NCI-H526 treated with DMSO at 0.1 percent for 48 hours (cell line): ENCODE data around the gene RBM20.

Experiments
- DNase-seq: peaks from one replicate; lab custom pipeline; 2025; lab: John Stamatoyannopoulos, UW

Gene RBM20

DNA sequence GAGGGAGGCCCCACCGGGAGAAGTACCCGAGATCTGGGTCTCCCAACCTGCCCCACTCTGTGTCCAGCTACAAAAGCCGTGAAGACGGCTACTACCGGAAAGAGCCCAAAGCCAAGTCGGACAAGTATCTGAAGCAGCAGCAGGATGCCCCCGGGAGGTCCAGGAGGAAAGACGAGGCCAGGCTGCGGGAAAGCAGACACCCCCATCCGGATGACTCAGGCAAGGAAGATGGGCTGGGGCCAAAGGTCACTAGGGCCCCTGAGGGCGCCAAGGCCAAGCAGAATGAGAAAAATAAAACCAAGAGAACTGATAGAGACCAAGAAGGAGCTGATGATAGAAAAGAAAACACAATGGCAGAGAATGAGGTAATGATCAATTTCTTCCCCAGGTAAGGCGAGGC is 168.4 kb downstream of the RBM20 start:
- DNase-seq, result no peak

DNA sequence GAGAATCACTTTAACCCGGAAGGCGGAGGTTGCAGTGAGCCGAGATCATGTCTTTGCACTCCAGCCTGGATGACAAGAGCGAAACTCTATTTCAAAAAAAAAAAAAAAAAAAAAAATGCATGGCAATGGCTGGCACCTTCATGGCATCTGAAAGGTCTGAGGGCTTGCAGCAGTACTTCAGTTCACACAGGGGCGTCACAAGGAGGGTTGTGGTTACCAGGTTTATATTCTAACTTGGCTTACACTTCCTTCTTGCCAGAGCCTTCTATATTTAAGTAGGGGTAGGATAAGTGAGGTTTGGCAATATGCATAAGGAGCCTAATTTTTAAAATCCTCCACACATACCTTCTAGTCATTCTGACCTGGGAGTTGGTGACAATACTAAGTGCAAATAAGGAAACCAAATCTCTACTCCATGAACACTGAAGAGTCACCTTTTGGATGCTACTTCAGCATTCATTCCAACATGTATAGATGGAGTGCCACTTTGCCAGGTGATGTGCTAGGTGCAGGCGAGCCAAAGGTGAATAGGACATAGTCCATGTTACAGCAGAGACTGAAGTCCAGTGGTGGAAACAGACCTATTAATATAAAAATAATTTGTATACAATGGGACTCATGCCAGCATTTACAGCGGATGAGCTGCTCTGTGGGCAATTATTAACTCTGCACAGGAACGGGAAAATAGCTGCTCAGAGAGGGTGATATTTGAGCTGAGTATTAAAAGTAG is 169.8 kb downstream of the RBM20 start:
- DNase-seq, result no peak

GRCh38 chr10:110815354-110816004 is 171.3 kb downstream of the RBM20 start:
- DNase-seq, result no peak

DNA sequence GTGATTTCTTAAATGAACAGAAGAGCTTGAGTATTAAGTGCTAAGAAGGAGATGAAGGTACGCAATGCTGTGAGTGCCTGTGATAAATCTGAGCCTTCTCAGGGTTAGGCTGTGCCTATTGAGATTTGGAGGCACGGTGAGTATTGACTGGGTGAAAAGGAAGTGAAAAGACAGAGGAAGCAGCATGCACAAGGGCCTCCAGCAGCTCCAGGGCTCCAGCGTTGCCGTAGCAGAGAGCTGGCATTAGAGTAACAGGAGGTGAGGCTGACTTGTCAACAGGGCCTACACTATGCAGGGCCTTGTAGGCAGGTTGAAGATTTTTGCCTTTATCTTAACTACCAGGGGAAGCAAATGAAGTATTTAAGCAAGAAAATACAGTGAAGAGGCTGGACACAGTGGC is 173.5 kb downstream of the RBM20 start:
- no peak for DNase-seq

DNA sequence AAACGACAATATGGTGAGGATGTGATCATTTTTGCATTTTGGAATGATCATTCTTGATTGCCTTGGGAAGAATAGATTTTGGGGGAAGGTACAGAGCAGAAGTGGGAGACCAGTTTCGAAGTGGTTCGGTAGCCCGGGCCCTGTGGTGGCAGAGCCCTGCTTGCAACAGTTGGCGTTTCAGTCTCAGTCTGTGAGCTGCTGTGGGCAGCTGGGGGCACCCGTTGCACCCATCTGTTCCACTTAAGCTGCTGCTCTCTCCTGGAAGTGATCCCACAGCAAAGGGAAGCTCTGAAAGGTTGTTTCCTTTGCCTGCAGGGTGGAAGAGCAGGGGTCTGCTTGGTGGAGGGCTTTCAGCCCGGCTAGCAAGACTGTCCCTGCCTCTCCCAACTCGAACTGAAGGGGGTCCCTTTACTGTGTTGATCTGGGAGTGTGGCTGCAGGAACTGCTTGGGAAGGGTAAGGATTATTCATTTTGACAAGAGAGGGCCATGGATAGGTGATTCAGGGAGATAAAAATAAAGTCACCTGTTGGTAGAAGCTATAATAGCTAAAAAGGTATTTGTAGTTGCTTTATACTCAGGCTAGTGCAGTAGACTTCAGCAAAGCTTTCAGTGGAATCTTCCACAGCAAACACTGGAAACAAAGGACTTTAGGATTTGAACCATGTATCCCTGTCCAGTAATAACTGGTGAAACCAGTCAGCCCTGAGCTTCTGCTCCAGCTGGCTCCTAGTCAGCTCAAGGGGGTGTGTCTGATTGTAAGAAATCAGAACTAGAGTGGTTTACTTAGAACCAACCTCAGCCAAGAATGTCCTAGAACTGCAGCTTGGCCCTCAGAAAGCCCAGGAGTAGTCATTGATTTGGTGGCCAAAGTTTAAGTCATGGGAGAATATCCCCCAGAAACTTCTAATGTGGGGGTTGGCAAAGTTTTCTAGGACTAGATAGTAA is 174.4 kb downstream of the RBM20 start:
- no peak for DNase-seq

DNA sequence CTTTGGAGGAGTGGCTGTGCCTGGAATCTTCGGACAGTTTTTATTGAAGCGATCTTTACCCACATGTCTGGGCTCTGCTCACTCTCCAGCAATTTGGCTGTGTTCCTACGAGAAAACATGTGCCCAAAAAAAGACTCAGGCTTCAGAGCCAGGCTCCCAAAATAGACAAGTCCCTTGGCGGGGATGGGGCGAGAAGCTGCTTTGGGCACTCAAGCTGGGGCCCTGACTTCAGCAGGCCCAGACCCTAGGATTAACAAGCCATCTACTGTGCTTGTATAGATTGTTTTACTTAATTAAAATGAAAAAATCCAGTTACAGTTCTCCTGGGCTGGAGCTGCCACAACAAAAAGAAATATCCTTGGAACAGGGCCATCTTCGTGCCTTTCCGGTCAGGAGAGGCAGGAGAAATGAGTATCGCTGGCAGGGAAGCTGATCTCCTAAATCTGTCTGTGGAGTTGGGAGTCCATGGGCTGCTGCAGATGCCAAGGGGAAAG is 176.2 kb downstream of the RBM20 start:
- DNase-seq, result no peak

DNA sequence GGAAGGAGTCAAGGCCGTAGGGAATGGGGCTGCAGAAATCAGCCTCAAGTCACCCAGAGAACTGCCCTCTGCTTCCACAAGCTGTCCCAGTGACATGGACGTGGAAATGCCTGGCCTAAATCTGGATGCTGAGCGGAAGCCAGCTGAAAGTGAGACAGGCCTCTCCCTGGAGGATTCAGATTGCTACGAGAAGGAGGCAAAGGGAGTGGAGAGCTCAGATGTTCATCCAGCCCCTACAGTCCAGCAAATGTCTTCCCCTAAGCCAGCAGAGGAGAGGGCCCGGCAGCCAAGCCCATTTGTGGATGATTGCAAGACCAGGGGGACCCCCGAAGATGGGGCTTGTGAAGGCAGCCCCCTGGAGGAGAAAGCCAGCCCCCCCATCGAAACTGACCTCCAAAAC is 177.4 kb downstream of the RBM20 start:
- DNase-seq, result no peak

DNA sequence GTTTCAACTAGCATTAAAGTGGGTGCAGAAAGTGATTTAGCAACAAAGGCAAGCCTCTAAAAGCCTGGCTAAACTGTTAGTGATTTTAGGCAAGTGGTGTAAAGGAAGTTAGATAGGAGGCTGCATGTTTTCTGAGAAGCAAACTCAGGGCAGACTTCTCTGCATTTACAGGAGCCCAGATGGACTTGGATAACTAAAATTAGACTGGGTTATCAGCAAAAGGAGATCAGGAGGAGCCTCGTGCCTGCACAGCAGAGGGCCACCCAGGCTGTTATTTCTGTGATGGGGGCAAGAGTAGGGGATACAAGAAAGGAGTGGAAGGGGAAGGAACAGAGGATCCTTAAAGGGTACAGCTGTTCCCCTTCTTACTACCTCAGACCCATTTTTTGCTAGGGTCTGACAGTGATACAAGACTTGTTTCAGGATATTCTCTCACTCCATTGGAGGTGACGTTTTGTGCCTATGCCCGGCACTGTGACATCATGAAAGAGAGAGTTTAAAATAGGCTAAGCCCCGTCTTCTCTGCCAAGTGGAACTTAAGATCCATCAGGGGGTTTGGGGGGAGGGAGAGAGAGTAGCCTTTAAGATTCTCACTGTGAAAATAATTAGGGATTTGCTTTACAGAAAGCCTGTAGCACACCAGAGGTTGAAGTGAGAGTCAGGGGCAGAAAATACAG is 178.0 kb downstream of the RBM20 start:
- DNase-seq, result no peak

GRCh38 chr10:110822712-110823311 is 178.7 kb downstream of the RBM20 start:
- no peak for DNase-seq

DNA sequence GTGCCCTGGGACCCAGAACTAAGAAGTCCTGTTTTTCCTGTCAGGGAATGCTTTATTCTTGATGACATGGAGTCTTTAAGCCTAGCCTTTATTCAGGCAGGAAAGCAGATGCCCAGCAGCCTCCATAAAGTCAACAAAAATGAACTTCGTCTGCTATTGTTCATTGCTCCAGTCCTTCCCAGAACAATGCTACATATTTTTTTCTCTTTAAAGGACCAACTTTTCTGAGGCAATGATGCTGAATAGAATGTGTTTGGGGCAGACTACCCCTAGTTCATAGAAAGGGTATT is 180.0 kb downstream of the RBM20 start:
- DNase-seq, result no peak

GRCh38 chr10:110824660-110825059 is 180.5 kb downstream of the RBM20 start:
- DNase-seq, result no peak

DNA sequence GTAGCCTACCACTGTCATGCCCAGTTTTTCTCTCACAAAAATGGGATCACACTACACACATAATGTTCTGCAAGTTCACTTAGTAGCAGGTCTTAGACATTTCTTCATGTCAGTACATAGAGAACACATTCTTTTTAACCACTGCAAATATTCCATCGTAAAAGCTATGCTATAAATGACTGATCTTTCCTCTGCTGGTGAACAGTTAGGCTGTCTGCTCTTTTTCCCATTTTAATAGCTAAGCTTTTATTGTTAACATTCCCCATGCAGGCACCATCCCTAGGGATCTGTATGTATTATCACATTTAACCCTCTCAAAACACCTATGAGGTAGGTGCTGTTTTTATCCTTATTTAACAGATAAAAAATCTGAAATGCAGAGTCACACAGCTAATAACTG is 181.4 kb downstream of the RBM20 start:
- no peak for DNase-seq

- DNase-seq, result no peak
These were observed 183.3 kb downstream of the RBM20 start for GRCh38 chr10:110827410-110827809.

DNA sequence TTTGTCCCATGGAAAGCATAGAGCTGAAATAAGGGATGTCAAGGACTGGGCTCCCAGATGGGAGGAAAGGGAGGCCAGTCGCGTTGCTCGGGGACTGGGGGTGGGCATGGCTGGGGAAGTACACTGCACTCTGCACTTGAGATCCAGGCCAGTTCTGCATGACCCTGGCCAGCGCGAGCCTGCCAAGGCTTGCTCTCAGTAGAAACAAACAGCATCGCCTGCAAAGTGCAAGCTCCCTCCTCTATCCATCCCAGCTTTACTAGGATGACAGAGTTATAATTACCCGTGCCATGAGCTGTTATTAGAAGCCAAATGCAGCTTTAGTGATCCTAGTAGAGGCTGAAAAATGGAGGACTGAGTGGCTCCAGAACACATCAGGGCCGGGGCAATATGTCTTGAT is 183.7 kb downstream of the RBM20 start:
- no peak for DNase-seq

- no peak for DNase-seq
These were observed 184.4 kb downstream of the RBM20 start for GRCh38 chr10:110828525-110828924.

DNA sequence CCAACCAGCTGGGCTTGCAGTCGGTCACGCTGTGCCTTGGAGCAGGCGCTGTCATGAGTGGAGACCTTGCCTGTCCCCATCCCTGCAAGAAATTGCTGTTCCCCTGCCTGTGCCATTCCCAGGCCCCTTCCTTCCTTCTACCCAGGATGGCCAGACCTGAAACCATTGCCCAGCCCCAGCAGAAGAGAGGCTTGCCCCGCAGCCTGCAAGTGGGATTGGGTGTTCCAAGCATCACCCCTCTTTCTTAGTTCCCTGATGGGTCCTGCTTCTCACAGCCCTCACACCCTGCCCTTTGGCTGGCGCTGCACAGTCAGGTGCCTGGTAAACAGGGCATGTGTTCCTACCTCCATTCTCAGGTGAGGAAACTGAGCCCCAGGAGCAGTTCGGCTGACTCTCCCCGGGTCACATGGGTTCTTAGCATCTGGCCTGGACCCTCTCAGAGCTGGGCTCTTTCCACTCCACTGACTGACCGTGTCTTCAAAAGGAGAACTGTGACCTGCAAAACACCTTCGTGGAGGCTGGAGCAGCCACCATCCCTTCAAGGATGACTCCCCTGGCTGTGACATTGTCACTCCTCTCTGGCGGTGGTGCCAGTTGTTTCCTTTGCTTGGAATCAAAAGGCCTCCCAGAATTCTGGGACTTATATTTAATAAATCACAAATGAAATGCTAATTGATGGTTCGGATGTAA is 185.7 kb downstream of the RBM20 start:
- DNase-seq, result no peak

- DNase-seq, result no peak
These were observed 189.3 kb downstream of the RBM20 start for GRCh38 chr10:110833234-110833940.

DNA sequence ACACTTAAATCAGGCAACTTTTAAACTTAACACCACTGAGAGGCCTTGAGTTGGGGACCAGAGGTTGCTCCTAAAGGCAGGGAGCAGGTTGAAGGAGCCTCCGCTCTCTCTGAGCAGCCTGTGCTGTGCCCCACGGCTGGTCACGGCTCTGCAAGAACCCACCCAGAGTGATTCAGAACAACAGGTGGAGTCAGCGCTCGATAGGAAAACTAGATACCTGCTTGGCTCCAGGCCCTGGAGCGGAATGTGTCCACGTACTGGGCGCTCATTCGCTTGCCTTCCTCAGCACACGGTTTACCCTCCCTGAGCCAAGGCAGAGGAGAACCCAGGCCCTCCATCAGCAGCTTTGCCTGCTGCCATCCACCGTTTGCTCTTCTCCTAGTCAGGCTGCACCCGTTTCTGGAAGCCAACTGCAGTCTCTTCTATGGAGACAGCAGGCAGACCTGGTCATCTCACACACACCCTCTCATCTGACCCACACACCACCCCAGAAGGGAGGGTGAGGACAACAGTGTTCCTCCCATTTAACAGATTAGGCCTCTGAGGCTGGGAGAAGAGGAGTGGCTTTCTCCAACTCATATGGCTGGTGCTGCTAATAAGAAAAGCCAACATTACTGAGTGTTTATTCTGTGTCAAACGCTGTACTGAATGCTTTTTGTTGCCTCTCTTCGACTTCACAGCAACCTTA is 189.9 kb downstream of the RBM20 start:
- no peak for DNase-seq

GRCh38 chr10:110834629-110835301 is 190.6 kb downstream of the RBM20 start:
- DNase-seq, result no peak
